ENCODE results near the gene CCDC63.

- no peak for TF ChIP-seq CTCF (IDR thresholded peaks at IDR 0.05)
- TF ChIP-seq POLR2A (IDR thresholded peaks at IDR 0.05): no peak
Observed at GRCh38 chr12:110922652-110923051, 75.9 kb downstream of the CCDC63 start.
